ENCODE results near the gene UBE2L3.
"Not testable (repeated sequence)": the region's sequence is repeated elsewhere in the genome, so short reads cannot be mapped to it uniquely, and the experiment has no call there.

UBE2L3 gene

DNA sequence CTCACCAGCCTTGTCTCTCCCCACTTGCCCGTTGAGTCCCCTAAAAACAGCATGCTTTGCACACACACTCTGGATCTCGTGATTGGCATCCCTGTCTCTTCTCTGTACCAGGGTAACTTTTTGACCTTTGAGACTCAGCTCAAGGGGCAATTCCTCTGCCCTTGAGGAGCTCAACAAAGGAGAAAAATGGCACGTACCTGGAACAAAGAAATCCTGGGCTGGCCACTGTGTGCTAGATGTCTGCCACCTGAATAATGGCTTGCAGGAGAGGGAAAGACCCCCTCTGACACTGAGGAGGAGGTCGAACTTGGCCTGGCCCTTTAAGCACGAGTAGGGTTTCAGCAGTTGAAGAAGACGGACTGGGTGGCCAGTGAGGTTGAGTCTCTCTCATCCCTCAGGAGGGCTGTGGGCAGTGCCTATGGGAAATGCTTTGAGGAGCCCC, 5.8 kb downstream of the UBE2L3 start:
- H4K20me1 ChIP-seq (ENCODE audit: insufficient read depth, low read length): peaks cover 86% of the 10 kb centered on the region
- H3K27me3 ChIP-seq (ENCODE audit: insufficient read depth, low read length, poor library complexity): no peaks in the 10 kb centered on the region
- peak overlapping the region; percentile 24; the same call in 1 of the 2 replicates for H3K4me2 ChIP-seq (ENCODE audit: insufficient read depth, low read length)
- no peak for DNase-seq
- H3K4me1 ChIP-seq (ENCODE audit: insufficient read depth, low read length): peaks cover 50% of the 10 kb centered on the region
- H3K79me2 ChIP-seq (ENCODE audit: insufficient read depth, low read length): peaks cover 99% of the 10 kb centered on the region
- H3K9me3 ChIP-seq (ENCODE audit: insufficient read depth, low read length, severe bottlenecking): no peaks in the 10 kb centered on the region
- no peak overlapping the region for H3K4me3 ChIP-seq (ENCODE audit: low read depth in 1 of 2, low read length in 2 of 2)
- TF ChIP-seq EZH2 (IDR thresholded peaks at IDR 0.05; ENCODE audit: borderline replicate concordance, low read depth, low read length, severe bottlenecking): no peak
- TF ChIP-seq, protein P1, sequence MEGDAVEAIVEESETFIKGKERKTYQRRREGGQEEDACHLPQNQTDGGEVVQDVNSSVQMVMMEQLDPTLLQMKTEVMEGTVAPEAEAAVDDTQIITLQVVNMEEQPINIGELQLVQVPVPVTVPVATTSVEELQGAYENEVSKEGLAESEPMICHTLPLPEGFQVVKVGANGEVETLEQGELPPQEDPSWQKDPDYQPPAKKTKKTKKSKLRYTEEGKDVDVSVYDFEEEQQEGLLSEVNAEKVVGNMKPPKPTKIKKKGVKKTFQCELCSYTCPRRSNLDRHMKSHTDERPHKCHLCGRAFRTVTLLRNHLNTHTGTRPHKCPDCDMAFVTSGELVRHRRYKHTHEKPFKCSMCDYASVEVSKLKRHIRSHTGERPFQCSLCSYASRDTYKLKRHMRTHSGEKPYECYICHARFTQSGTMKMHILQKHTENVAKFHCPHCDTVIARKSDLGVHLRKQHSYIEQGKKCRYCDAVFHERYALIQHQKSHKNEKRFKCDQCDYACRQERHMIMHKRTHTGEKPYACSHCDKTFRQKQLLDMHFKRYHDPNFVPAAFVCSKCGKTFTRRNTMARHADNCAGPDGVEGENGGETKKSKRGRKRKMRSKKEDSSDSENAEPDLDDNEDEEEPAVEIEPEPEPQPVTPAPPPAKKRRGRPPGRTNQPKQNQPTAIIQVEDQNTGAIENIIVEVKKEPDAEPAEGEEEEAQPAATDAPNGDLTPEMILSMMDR (IDR thresholded peaks at IDR 0.05; ENCODE audit: borderline replicate concordance, extremely low read depth, low read length, poor library complexity, severe bottlenecking): no peak
- H3K9ac ChIP-seq (ENCODE audit: low read depth, low read length): no peak overlapping the region
- ATAC-seq (ENCODE audit: insufficient read depth, low read depth): no peak
- peaks cover 55% of the 10 kb centered on the region for H3K36me3 ChIP-seq (ENCODE audit: insufficient read depth, low read length)
- H2AFZ ChIP-seq (ENCODE audit: low read depth, low read length): no peak overlapping the region
- no peak overlapping the region for H3K27ac ChIP-seq (ENCODE audit: low read length)

DNA sequence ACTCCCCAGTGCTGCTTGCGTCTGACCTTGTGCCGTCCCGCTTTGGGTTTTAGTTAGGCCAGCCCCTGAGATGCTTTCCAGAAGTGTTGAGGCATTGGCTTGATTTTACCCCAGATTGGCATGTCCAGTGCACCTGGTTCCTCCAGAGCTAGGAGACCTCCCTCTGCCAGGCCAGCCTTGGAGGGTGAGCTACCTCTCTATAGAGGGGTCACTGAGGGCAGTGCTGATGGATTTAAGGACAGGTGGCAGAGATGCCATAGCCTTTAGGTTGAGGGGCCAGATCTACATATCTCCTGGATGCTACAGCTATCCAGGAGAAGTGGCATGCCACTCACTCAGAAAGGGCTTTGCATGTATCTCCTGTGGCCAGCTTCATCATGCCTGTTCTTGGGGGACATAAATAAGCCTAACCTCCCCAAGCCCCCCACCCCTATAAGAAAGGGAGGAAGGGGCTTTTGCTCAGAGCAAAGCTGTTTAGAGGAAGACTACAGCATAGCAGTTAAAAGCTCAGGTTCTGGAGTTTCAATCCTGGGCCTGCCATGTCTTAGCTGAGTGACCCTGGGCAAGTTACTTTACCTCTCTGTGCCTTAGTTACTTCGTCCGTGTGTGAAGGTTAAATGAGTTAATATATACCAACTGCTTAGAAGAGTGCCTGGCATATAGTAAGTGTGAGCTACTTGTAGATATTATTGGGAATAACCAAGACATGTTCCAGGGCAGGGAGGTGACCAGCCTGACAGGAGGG, 6.4 kb downstream of the UBE2L3 start:
- no peaks in the 10 kb centered on the region for H3K9me3 ChIP-seq (ENCODE audit: insufficient read depth, low read length, severe bottlenecking)
- ATAC-seq (ENCODE audit: insufficient read depth, low read depth): no peak
- no peak overlapping the region for H2AFZ ChIP-seq (ENCODE audit: low read depth, low read length)
- H3K27me3 ChIP-seq (ENCODE audit: insufficient read depth, low read length, poor library complexity): no peaks in the 10 kb centered on the region
- peaks cover 84% of the 10 kb centered on the region for H4K20me1 ChIP-seq (ENCODE audit: insufficient read depth, low read length)
- peaks cover 45% of the 10 kb centered on the region for H3K4me1 ChIP-seq (ENCODE audit: insufficient read depth, low read length)
- peaks cover 99% of the 10 kb centered on the region for H3K79me2 ChIP-seq (ENCODE audit: insufficient read depth, low read length)
- H3K4me3 ChIP-seq (ENCODE audit: low read depth in 1 of 2, low read length in 2 of 2): no peak overlapping the region
- no peak overlapping the region for H3K9ac ChIP-seq (ENCODE audit: low read depth, low read length)
- DNase-seq: no peak
- TF ChIP-seq EZH2 (IDR thresholded peaks at IDR 0.05; ENCODE audit: borderline replicate concordance, low read depth, low read length, severe bottlenecking): no peak
- H3K27ac ChIP-seq (ENCODE audit: low read length): no peak overlapping the region
- peaks cover 55% of the 10 kb centered on the region for H3K36me3 ChIP-seq (ENCODE audit: insufficient read depth, low read length)
- no peak overlapping the region for H3K4me2 ChIP-seq (ENCODE audit: insufficient read depth, low read length)

GRCh38 chr22:21579474-21579851, 11.9 kb downstream of the UBE2L3 start:
- H3K9ac ChIP-seq (ENCODE audit: low read depth, low read length): no peak overlapping the region
- H3K9me3 ChIP-seq (ENCODE audit: insufficient read depth, low read length, severe bottlenecking): no peaks in the 10 kb centered on the region
- peaks cover 98% of the 10 kb centered on the region for H3K79me2 ChIP-seq (ENCODE audit: insufficient read depth, low read length)
- DNase-seq: no peak
- H3K27me3 ChIP-seq (ENCODE audit: insufficient read depth, low read length, poor library complexity): no peaks in the 10 kb centered on the region
- H3K4me1 ChIP-seq (ENCODE audit: insufficient read depth, low read length): no peaks in the 10 kb centered on the region
- no peak for TF ChIP-seq EZH2 (IDR thresholded peaks at IDR 0.05; ENCODE audit: borderline replicate concordance, low read depth, low read length, severe bottlenecking)
- TF ChIP-seq, protein P1 (IDR thresholded peaks at IDR 0.05; ENCODE audit: borderline replicate concordance, extremely low read depth, low read length, poor library complexity, severe bottlenecking): no peak
- no peak overlapping the region for H3K4me2 ChIP-seq (ENCODE audit: insufficient read depth, low read length)
- H4K20me1 ChIP-seq (ENCODE audit: insufficient read depth, low read length): peaks cover 76% of the 10 kb centered on the region
- no peak overlapping the region for H3K4me3 ChIP-seq (ENCODE audit: low read depth in 1 of 2, low read length in 2 of 2)
- H2AFZ ChIP-seq (ENCODE audit: low read depth, low read length): no peak overlapping the region
- H3K36me3 ChIP-seq (ENCODE audit: insufficient read depth, low read length): peaks cover 21% of the 10 kb centered on the region; the same call in 1 of the 2 replicates
- no peak overlapping the region for H3K27ac ChIP-seq (ENCODE audit: low read length)
- ATAC-seq (ENCODE audit: insufficient read depth, low read depth): no peak

DNA sequence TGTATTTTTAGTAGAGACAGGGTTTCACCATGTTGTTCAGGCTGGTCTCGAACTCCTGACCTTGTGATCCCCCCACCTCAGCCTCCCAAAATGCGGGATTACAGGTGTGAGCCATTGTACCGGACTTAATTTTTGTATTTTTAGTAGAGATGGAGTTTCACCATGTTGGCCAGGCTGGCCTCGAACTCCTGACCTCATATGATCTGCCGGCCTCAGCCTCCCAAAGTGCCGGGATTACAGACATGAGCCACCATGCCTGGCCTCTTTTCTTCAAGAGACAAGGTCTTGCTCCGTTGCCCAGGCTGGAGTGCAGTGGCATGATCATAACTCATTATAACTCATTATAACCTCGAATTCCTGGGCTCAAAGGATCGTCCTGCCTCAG, 13.1 kb downstream of the UBE2L3 start:
- not testable (repeated sequence) for H3K9ac ChIP-seq (ENCODE audit: low read depth, low read length); H2AFZ ChIP-seq (ENCODE audit: low read depth, low read length); H3K4me1 ChIP-seq (ENCODE audit: insufficient read depth, low read length); H3K27me3 ChIP-seq (ENCODE audit: insufficient read depth, low read length, poor library complexity); H3K27ac ChIP-seq (ENCODE audit: low read length); H3K9me3 ChIP-seq (ENCODE audit: insufficient read depth, low read length, severe bottlenecking); H3K4me3 ChIP-seq (ENCODE audit: low read depth in 1 of 2, low read length in 2 of 2); H3K4me2 ChIP-seq (ENCODE audit: insufficient read depth, low read length); ATAC-seq (ENCODE audit: insufficient read depth, low read depth); DNase-seq
- peaks cover 98% of the 10 kb centered on the region for H3K79me2 ChIP-seq (ENCODE audit: insufficient read depth, low read length)
- peaks cover 29% of the 10 kb centered on the region for H3K36me3 ChIP-seq (ENCODE audit: insufficient read depth, low read length)
- peaks cover 82% of the 10 kb centered on the region for H4K20me1 ChIP-seq (ENCODE audit: insufficient read depth, low read length)

- H2AFZ ChIP-seq (ENCODE audit: low read depth, low read length); H3K27ac ChIP-seq (ENCODE audit: low read length); H3K27me3 ChIP-seq (ENCODE audit: insufficient read depth, low read length, poor library complexity); H3K9me3 ChIP-seq (ENCODE audit: insufficient read depth, low read length, severe bottlenecking); ATAC-seq (ENCODE audit: insufficient read depth, low read depth); DNase-seq; H3K9ac ChIP-seq (ENCODE audit: low read depth, low read length); H3K4me3 ChIP-seq (ENCODE audit: low read depth in 1 of 2, low read length in 2 of 2); H3K4me2 ChIP-seq (ENCODE audit: insufficient read depth, low read length); H3K4me1 ChIP-seq (ENCODE audit: insufficient read depth, low read length): not testable (repeated sequence)
- Histone ChIP-seq H3K36me3 (ENCODE audit: insufficient read depth, low read length) (peaks cover 32% of the 10 kb centered on the region), H4K20me1 (ENCODE audit: insufficient read depth, low read length) (peaks cover 84% of the 10 kb centered on the region), H3K79me2 (ENCODE audit: insufficient read depth, low read length) (peaks cover 98% of the 10 kb centered on the region)
Measured at GRCh38 chr22:21581009-21581713, 13.6 kb downstream of the UBE2L3 start.
